ENCODE measurements around the gene KDM5A.

GRCh38 chr12:334125-334524 lies 55.0 kb downstream of the KDM5A start:
- TF ChIP-seq, protein P1, sequence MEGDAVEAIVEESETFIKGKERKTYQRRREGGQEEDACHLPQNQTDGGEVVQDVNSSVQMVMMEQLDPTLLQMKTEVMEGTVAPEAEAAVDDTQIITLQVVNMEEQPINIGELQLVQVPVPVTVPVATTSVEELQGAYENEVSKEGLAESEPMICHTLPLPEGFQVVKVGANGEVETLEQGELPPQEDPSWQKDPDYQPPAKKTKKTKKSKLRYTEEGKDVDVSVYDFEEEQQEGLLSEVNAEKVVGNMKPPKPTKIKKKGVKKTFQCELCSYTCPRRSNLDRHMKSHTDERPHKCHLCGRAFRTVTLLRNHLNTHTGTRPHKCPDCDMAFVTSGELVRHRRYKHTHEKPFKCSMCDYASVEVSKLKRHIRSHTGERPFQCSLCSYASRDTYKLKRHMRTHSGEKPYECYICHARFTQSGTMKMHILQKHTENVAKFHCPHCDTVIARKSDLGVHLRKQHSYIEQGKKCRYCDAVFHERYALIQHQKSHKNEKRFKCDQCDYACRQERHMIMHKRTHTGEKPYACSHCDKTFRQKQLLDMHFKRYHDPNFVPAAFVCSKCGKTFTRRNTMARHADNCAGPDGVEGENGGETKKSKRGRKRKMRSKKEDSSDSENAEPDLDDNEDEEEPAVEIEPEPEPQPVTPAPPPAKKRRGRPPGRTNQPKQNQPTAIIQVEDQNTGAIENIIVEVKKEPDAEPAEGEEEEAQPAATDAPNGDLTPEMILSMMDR (IDR thresholded peaks at IDR 0.05), result no peak
- TF ChIP-seq POLR2A (IDR thresholded peaks at IDR 0.05), result no peak
